Left lung (tissue), 10 donors: ENCODE measurements around the gene RAB22A. TPM values are rescaled to one million over a fixed set of nuclear protein-coding genes. Genes with fewer than 3 reads are reported as not detected.

Source experiments
- ATAC-seq: fragments of 200-7000 bp; cut with Tn5 transposase; one replicate; pipeline ENCODE4 v1.9.1; 2020; ENCODE audit warnings: moderate library complexity
- DNase-seq, 4 donors: peaks; one replicate each; pipeline ENCODE4 v3.0.0-alpha.2; 2013 to 2020
- H3K27ac ChIP-seq, 2 donors: fragments of 200-600 bp; sonication (generic) in 1 of 2; one replicate each; pipeline versions ENCODE4 v1.5.0 to v1.8.0; 2020 to 2021
- H3K27me3 ChIP-seq, 2 donors: fragments of 200-600 bp; sonication (generic) in 1 of 2; one replicate each; pipeline versions ENCODE4 v1.5.0 to v1.8.0; 2020 to 2021
- H3K36me3 ChIP-seq, 2 donors: fragments of 200-600 bp; sonication (generic) in 1 of 2; one replicate each; pipeline versions ENCODE4 v1.5.0 to v1.8.0; 2020 to 2021
- H3K4me1 ChIP-seq, 2 donors: fragments of 200-600 bp; one replicate each; pipeline ENCODE4 v1.8.0; 2021
- H3K4me3 ChIP-seq, 2 donors: fragments of 200-600 bp; sonication (generic) in 1 of 2; one replicate each; pipeline versions ENCODE4 v1.5.0 to v1.8.0; 2020 to 2021; ENCODE audit warnings: mild to moderate bottlenecking in 1 of 2
- H3K9me3 ChIP-seq, 2 donors: fragments of 200-600 bp; sonication (generic) in 1 of 2; one replicate each; pipeline versions ENCODE4 v1.5.0 to v1.8.0; 2020 to 2021
- intact Hi-C, 2 donors: fragments of 100-400 bp; cut with DNase I; formaldehyde crosslinking; loops; one replicate each; pipeline versions ENCODE4 v1.11.2 to v1.14.2; 2022
- polyA plus RNA-seq, 6 donors: library from polyadenylated mRNA; unstranded; fragments of 120-200 nt; gene quantifications; one replicate each; pipeline ENCODE4 v1.2.1, GENCODE V29; 2013; ENCODE audit not compliant: insufficient read length in 6 of 6
- total RNA-seq, 2 donors: library from RNA; stranded (reverse); fragmentation: NEBNext Ultra II Directional; extraction: Animal tissue kit (Norgen Biotek cat#: 25700); gene quantifications; one replicate each; pipeline ENCODE4 v1.2.1, GENCODE V29; 2021
- TF ChIP-seq, protein P1 (sequence below), 2 donors: fragments of 200-600 bp; sonication (generic) in 1 of 2; IDR thresholded peaks; one replicate each; pipeline versions ENCODE4 v1.5.0 to v1.8.0; 2021; ENCODE audit warnings: antibody characterized with exemption in 2 of 2
- donor health status: DM: no; HTN: yes; CAD: no.
- donor health status: DM: no; HTN: no; CAD: no.

Gene RAB22A
- total and polyA plus RNA-seq, 8 donors = 17.3 to 26.2 (median 19.3) TPM

DNA sequence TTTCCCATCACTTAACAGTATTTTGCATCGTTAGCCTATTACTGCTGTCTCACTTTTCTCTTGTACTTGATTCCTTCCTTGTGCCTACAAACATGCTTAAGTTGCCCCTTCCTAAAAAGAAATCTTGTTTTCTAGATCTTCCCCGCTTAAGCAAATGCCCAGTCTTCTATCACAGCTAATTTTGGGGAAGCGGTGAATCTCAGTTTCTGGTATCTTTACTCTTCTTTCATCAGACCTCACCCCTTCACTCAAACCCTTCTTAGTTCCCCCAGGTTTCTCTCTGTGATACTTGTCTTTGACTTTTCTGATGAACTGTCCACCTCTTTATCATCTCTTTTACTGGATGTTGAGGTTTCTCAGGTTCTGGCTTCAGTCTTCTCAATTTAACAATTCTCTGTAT is 93.8 kb downstream of the RAB22A start:
- intact Hi-C loops = no loop called here
- no peak overlapping the region for H3K27ac ChIP-seq
- TF ChIP-seq, protein P1, sequence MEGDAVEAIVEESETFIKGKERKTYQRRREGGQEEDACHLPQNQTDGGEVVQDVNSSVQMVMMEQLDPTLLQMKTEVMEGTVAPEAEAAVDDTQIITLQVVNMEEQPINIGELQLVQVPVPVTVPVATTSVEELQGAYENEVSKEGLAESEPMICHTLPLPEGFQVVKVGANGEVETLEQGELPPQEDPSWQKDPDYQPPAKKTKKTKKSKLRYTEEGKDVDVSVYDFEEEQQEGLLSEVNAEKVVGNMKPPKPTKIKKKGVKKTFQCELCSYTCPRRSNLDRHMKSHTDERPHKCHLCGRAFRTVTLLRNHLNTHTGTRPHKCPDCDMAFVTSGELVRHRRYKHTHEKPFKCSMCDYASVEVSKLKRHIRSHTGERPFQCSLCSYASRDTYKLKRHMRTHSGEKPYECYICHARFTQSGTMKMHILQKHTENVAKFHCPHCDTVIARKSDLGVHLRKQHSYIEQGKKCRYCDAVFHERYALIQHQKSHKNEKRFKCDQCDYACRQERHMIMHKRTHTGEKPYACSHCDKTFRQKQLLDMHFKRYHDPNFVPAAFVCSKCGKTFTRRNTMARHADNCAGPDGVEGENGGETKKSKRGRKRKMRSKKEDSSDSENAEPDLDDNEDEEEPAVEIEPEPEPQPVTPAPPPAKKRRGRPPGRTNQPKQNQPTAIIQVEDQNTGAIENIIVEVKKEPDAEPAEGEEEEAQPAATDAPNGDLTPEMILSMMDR (IDR thresholded peaks at IDR 0.05) = no peak

DNA sequence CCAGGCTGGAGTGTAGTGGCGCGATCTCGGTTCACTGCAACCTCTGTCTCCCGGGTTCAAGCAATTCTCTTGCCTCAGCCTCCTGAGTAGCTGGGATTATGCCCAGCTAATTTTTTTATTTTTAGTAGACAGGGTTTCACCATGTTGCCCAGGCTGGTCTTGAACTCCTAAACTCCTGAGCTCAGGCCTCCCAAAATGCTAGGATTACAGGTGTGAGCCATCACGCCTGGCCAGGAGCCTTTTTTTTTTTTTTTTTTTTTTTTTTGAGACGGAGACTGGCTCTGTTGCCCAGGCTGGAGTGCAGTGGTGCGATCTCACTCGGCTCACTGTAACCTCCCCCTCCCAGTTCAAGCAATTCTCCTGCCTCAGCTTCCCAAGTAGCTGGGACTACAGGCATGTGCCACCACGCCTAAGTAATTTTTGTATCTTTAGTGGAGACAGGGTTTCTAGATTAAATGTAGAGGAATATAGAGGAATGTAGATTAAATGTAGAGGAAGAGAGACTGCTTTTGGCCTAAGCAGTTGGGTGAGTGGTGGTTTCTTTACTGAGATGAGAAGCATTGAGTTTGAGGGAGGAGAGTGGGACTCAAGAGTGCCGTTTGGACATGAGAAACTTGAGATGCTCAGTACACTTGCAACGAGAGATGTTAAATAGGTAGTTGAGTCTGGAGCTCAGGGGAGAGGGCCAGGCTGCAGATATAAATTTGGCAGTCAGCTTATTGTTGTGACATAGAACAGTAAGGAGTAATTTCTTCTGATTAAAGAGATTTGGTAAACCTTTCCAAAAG is 96.2 kb downstream of the RAB22A start:
- Histone ChIP-seq H3K4me3 (no peak overlapping the region), H3K27ac (no peak overlapping the region), H3K4me1 (peaks cover 0 to 52% of the 10 kb centered on the region in 2 donors), H3K36me3 (no peaks in the 10 kb centered on the region), H3K27me3 (no peaks in the 10 kb centered on the region), H3K9me3 (no peaks in the 10 kb centered on the region)
- DNase-seq = no peak
- TF ChIP-seq, protein P1 (IDR thresholded peaks at IDR 0.05) = no peak
- intact Hi-C loops = no loop called here
- no peak for ATAC-seq

More for the DNA sequence above, 93.8 kb downstream of the RAB22A start:
- no peaks in the 10 kb centered on the region for H3K27me3 ChIP-seq
- H3K4me3 ChIP-seq = no peak overlapping the region
- ATAC-seq = no peak
- no peaks in the 10 kb centered on the region for H3K9me3 ChIP-seq
- H3K4me1 ChIP-seq = peaks cover 0 to 43% of the 10 kb centered on the region in 2 donors
- no peaks in the 10 kb centered on the region for H3K36me3 ChIP-seq
- no peak for DNase-seq

DNA sequence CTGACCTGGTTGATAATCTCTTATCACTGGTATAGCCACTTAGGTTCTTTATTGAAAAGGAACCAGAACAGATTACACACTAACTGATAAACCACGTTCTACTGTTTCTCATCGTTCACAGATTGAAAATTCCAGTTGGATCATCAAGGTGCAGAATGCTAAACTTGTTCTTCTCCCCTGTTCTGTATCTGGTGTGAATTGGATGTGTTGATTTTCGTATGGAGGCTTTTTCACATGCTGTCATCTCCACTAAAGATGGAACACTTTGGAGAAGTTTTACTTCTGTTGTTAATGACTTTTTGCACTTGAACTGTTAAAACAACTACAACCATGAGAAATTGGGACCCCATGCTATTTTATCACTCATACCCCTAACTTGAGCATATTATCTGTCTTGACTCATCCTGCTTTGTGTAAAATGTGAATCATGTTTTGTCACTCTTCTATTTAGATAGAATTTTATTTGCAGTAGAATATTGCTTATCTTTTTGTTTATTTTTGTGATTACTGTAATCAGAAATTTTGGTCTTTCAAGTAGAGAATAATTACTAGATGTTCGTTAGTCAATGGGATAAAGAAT is 97.0 kb downstream of the RAB22A start:
- no peak for ATAC-seq
- intact Hi-C loops = no loop called here
- no peaks in the 10 kb centered on the region for H3K9me3 ChIP-seq
- TF ChIP-seq, protein P1 (IDR thresholded peaks at IDR 0.05) = no peak
- DNase-seq = no peak
- no peaks in the 10 kb centered on the region for H3K36me3 ChIP-seq
- no peak overlapping the region for H3K4me3 ChIP-seq
- H3K4me1 ChIP-seq = peaks cover 0 to 51% of the 10 kb centered on the region in 2 donors
- H3K27me3 ChIP-seq = no peaks in the 10 kb centered on the region
- H3K27ac ChIP-seq = peak overlapping the region in 1 of 2 donors; percentile 69

DNA sequence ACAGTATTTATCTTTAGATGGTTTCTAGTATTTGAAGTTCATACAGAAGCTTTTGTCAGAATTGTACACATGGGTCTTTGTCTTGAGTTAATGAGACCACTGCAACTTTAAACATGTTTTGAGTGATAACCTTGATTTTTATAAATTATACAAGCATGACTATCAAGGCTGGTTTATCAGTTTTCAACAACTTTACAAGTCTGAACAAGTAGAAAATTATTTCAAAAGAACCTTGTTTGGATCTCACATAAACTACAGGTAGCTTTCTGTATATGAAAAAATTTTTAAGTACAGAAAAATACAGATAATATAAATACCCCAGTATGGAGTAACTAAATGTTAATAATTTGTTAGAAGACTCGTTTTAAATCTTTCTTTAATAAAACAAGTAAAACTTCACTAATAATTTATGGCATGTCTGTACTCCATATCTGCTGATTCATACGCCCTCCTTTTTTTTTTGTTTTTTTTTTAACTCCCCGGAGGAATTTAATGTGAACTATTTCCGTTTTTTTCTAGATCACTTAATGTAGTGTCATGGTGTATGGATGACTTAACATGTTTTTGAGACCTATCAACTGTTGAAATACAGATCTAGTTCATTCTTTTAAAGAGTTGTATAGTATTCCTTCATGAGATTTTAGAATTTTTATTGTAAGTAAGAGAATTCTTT is 97.8 kb downstream of the RAB22A start:
- DNase-seq (no peak), ATAC-seq (no peak)
- Histone ChIP-seq H3K27ac (peak overlapping the region in 1 of 2 donors; percentile 69), H3K27me3 (no peaks in the 10 kb centered on the region), H3K9me3 (no peaks in the 10 kb centered on the region), H3K4me3 (no peak overlapping the region), H3K4me1 (peaks cover 0 to 44% of the 10 kb centered on the region in 2 donors), H3K36me3 (no peaks in the 10 kb centered on the region)
- TF ChIP-seq, protein P1 (IDR thresholded peaks at IDR 0.05) = no peak
- intact Hi-C loops = no loop called here
